Activated CD8-positive, alpha-beta T cell treated with anti-CD3 and anti-CD28 coated beads, Interleukin-2, amount 10 ng/mL, durations not matched to agents 7 days and 5 days (primary cell): ENCODE data around the gene LCP2. TPM values are rescaled to one million over a fixed set of nuclear protein-coding genes. Genes with fewer than 3 reads are reported as not detected.

Experiments used
- ATAC-seq: fragments of 150-1000 bp; cut with Tn5 transposase; one replicate; pipeline ENCODE4 v1.10.0; 2021; ENCODE audit warnings: moderate library complexity
- CTCF ChIA-PET: fragments of 350-600 bp; sonication (Branson Sonifier 250); formaldehyde crosslinking; loops from one replicate; lab custom pipeline; 2021; ENCODE audit warnings: antibody characterized with exemption; lab: Charles Lee
- POLR2A ChIA-PET: fragments of 350-600 bp; sonication (Branson Sonifier 250); formaldehyde crosslinking; loops from one replicate; lab custom pipeline; 2021; ENCODE audit warnings: antibody characterized with exemption; lab: Charles Lee
- DNase-seq: peaks from one replicate; pipeline ENCODE4 v3.0.0-alpha.2; 2020
- H3K27ac Mint-ChIP-seq: one replicate; pipeline ENCODE4 v1.8.0; 2021; ENCODE audit warnings: mild to moderate bottlenecking, mixed read lengths
- H3K27me3 Mint-ChIP-seq: one replicate; pipeline ENCODE4 v1.8.0; 2021; ENCODE audit warnings: low read depth, mixed read lengths
- H3K36me3 Mint-ChIP-seq: one replicate; pipeline ENCODE4 v1.8.0; 2021; ENCODE audit warnings: low read depth, mixed read lengths
- H3K4me1 Mint-ChIP-seq: one replicate; pipeline ENCODE4 v1.8.0; 2021; ENCODE audit warnings: low read depth, mixed read lengths
- H3K4me3 Mint-ChIP-seq: one replicate; pipeline ENCODE4 v1.8.0; 2021; ENCODE audit warnings: mild to moderate bottlenecking, mixed read lengths
- H3K9me3 Mint-ChIP-seq: one replicate; pipeline ENCODE4 v1.8.0; 2022; ENCODE audit warnings: mixed read lengths; ENCODE audit not compliant: insufficient read depth
- total RNA-seq, 2 experiments: library from RNA; stranded (reverse); gene quantifications; one replicate each; pipeline ENCODE4 v1.2.3, GENCODE V29; 2021

Gene LCP2
- total RNA-seq, 2 experiments from 2014 or later = 386 TPM

DNA sequence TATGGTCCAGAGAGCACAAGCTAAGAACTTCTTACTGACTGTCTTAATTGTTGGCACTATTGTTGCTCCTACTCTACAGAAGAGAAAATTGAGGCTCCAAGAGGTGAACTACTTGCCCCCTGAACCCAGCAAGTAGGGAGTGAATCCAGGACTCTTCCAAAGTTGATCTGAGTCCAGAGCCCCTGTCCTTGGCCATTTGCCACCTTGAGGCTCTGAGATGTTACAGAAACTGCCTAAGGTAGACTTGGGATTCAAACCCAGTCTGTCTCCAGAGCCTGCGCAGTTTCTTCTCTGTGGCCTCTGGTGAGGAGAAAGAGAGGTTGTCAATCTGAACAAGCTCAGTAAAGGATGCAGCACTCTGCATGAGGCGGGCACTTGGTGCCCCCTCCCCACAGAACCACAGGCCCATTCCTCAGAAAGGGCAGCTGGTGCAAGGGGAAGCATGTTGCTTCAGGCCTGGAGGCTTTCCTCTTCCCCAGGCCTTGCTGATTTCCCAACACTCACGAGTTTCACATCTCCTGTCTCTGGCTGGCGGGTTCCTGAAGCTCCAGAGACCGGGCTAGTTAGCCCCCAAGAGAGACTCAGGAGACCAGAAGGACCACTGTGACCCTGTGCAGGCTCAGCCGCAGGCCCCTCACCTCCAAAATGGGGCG lies 2.9 kb upstream of the LCP2 start:
- Mint-ChIP-seq H3K36me3 (peaks cover 22% of the 10 kb centered on the region), H3K4me1 (peaks cover 67% of the 10 kb centered on the region)
- POLR2A ChIA-PET = interaction anchor here (1.2 to 23.3 kb wide), 4 partner anchors 8 to 32 kb away, joined by 4 to 898 read pairs (median 232); no protein-coding TSS in a partner anchor

DNA sequence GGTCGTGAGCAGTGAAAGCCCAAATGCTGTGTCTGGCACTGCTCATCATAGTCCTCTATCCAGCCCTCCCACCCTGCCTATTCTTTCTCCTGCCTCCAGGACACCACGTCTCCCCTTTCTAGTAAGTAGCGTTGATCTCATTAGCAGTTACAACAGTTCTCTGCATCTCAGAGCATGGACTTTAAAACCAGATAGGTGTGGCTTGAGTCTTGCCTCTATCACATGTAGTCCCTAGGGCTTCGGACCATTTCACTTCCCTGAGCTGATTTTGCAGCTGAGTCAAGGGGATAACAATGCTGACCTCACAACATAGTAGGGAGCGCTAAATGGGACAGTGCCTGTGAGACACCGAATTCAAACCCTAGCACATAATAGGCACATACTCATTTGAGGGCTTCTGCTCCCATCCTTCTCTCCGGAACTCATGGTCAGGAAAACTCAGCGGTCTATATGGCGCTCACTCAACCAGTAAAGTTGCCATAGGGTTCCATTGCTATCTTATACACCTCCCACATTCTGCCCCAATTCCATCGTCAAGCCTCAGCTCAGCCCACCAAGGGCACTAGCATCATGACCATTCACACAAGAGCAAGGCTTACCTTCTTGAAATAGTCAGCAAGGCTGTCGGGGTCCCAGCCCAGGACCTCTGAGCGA lies 515 bp downstream of the LCP2 start:
- ATAC-seq = peak; percentile 8
- Mint-ChIP-seq H3K36me3 (peaks cover 56% of the 10 kb centered on the region), H3K9me3 (no peaks in the 10 kb centered on the region), H3K27ac (peak overlapping the region; percentile 93), H3K27me3 (no peaks in the 10 kb centered on the region), H3K4me1 (peaks cover 61% of the 10 kb centered on the region), H3K4me3 (peak overlapping the region; percentile 96)
- DNase-seq = no peak
- ChIA-PET POLR2A (interaction anchor here (0.6 to 23.3 kb wide), 17 partner anchors 8 to 51 kb away, joined by 3 to 898 read pairs (median 8); no protein-coding TSS in a partner anchor), CTCF (interaction anchor here (0.9 to 16.1 kb wide), 17 partner anchors 8 to 71 kb away, joined by 3 to 324 read pairs (median 15); no protein-coding TSS in a partner anchor)

More for the DNA sequence above, 2.9 kb upstream of the LCP2 start:
- Mint-ChIP-seq H3K27ac (no peak overlapping the region), H3K9me3 (no peaks in the 10 kb centered on the region), H3K27me3 (no peaks in the 10 kb centered on the region), H3K4me3 (no peak overlapping the region)
- no peak for ATAC-seq
- no peak for DNase-seq
- CTCF ChIA-PET = interaction anchor here (2.1 to 16.1 kb wide), 7 partner anchors 12 to 38 kb away, joined by 5 to 324 read pairs (median 188); no protein-coding TSS in a partner anchor

DNA sequence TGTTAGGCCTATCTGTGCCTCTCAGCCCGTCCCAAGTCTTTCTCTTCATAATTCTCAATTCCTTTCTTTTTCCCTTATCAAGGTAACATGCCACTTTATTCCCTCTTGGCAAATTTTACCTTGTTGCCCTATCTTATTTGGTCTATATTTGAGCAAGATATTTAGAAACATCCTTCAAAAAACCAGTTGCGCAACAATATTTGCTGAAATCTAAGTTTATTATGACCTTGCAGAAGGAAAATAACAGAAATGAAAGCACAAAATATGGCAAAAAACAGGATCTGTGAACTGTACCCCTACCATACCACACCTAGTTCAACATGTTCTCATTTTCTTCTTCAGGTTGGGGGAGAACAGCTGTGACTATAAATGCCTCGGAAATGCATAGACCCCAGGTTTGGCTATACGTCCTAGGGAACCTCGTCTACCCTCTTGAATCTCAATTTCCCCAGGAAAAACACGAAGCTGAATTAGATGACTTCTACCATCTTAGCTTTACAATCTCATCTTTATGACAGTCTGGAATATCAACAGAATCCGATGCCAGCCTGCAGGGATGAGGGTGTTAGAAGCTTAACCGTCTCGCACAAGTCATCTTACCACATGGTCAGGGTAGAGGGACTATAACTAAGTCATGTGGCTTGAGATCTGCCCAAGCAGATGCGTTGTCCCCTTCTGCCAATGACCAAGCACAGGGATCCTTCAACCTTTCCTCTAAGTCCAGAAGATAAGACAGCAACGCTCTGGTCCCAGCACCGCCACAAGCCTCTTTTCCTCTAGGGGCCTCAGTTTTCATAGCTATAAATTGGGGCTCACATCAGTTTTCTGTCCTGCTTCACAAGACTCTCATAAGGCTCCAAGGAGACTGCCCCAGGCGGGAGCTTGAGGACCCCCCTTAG lies 1.3 kb downstream of the LCP2 start:
- H3K27me3 Mint-ChIP-seq = no peaks in the 10 kb centered on the region
- no peak for ATAC-seq

GRCh38 chr5:170294556-170294955 lies 3.0 kb downstream of the LCP2 start:
- H3K27me3 Mint-ChIP-seq = no peaks in the 10 kb centered on the region
- CTCF ChIA-PET = interaction anchor here (1.6 to 16.1 kb wide), 13 partner anchors 9 to 127 kb away, joined by 5 to 324 read pairs (median 25); no protein-coding TSS in a partner anchor
- no peak for DNase-seq

More for the DNA sequence above, 1.3 kb downstream of the LCP2 start:
- ChIA-PET CTCF (interaction anchor here (0.9 to 16.1 kb wide), 16 partner anchors 9 to 70 kb away, joined by 3 to 324 read pairs (median 18); no protein-coding TSS in a partner anchor), POLR2A (interaction anchor here (0.6 to 23.3 kb wide), 15 partner anchors 10 to 490 kb away, joined by 3 to 898 read pairs (median 9); no protein-coding TSS in a partner anchor)
- H3K4me1 Mint-ChIP-seq = peaks cover 61% of the 10 kb centered on the region
- DNase-seq = no peak
- H3K27ac Mint-ChIP-seq = peak overlapping the region; percentile 93
- no peaks in the 10 kb centered on the region for H3K9me3 Mint-ChIP-seq
- peaks cover 64% of the 10 kb centered on the region for H3K36me3 Mint-ChIP-seq
- peak overlapping the region; percentile 96 for H3K4me3 Mint-ChIP-seq

DNA sequence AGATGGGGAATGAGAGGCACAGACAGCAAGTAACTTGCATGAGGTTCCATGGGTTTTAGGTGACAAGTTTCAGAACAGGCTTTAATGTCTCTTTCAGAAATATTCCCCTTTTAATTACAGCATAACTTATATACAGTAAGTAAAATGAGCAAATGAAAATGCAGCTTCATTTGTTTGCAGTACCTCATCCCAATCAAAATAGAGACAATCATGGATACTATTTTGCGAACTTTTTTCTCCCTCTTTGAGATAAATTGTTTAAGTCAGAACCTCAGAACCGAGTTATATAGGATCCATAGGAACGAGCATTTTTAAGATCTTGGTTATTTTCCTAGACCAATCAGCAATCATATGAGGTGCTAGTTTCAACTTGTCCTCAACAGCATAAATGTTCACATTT lies 3.5 kb downstream of the LCP2 start:
- peak overlapping the region; percentile 93 for H3K27ac Mint-ChIP-seq
- peaks cover 63% of the 10 kb centered on the region for H3K4me1 Mint-ChIP-seq
- ChIA-PET POLR2A (interaction anchor here (0.9 to 23.3 kb wide), 10 partner anchors 7 to 44 kb away, joined by 3 to 898 read pairs (median 38); no protein-coding TSS in a partner anchor), CTCF (interaction anchor here (1.5 to 16.1 kb wide), 15 partner anchors 9 to 127 kb away, joined by 5 to 324 read pairs (median 21); no protein-coding TSS in a partner anchor)
- H3K4me3 Mint-ChIP-seq = peak overlapping the region; percentile 96
- no peak for DNase-seq
- no peaks in the 10 kb centered on the region for H3K27me3 Mint-ChIP-seq
- no peaks in the 10 kb centered on the region for H3K9me3 Mint-ChIP-seq
- peaks cover 86% of the 10 kb centered on the region for H3K36me3 Mint-ChIP-seq
- no peak for ATAC-seq

More at GRCh38 chr5:170294556-170294955, 3.0 kb downstream of the LCP2 start:
- peak overlapping the region; percentile 93 for H3K27ac Mint-ChIP-seq
- no peak for ATAC-seq
- peaks cover 63% of the 10 kb centered on the region for H3K4me1 Mint-ChIP-seq
- H3K4me3 Mint-ChIP-seq = peak overlapping the region; percentile 96
- POLR2A ChIA-PET = interaction anchor here (4.6 to 23.3 kb wide), 7 partner anchors 8 to 44 kb away, joined by 32 to 898 read pairs (median 58); no protein-coding TSS in a partner anchor
- H3K36me3 Mint-ChIP-seq = peaks cover 81% of the 10 kb centered on the region
- H3K9me3 Mint-ChIP-seq = no peaks in the 10 kb centered on the region

DNA sequence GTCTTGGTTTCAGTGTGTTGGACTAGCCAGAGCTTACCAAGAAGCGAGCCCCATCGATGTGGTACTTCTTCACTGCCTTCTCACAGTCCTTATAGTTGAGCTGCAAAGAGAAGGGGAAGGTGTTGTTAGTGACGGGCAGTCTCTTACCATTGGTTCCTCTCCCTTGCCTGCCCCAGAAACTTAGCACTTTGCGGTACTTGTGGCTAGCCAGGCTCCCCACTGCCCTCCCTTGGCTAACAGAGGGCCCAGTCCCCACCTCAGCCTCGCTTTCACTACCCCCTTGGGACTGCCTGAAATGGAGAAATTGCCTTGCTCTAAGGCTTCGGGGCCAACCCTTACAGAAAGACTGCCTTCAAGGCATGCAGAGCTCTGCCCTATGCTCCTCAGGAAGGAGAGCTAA lies 4.3 kb downstream of the LCP2 start:
- ChIA-PET POLR2A (interaction anchor here (0.9 to 23.3 kb wide), 10 partner anchors 7 to 45 kb away, joined by 3 to 898 read pairs (median 38); no protein-coding TSS in a partner anchor), CTCF (interaction anchor here (1.5 to 16.1 kb wide), 13 partner anchors 9 to 128 kb away, joined by 5 to 324 read pairs (median 25); no protein-coding TSS in a partner anchor)
- Mint-ChIP-seq H3K36me3 (peaks cover 94% of the 10 kb centered on the region), H3K9me3 (no peaks in the 10 kb centered on the region), H3K4me1 (peaks cover 64% of the 10 kb centered on the region), H3K27me3 (no peaks in the 10 kb centered on the region), H3K4me3 (peak overlapping the region; percentile 96), H3K27ac (peak overlapping the region; percentile 93)
- DNase-seq = peak; percentile 92
- peak; percentile 61 for ATAC-seq

- CTCF ChIA-PET = interaction anchor here (1.3 to 16.1 kb wide), 13 partner anchors 8 to 66 kb away, joined by 4 to 324 read pairs (median 25); no protein-coding TSS in a partner anchor
These were observed 5.1 kb downstream of the LCP2 start for GRCh38 chr5:170292179-170293104.

GRCh38 chr5:170290498-170290897 lies 7.1 kb downstream of the LCP2 start:
- Mint-ChIP-seq H3K36me3 (peaks cover 100% of the 10 kb centered on the region), H3K4me1 (peaks cover 85% of the 10 kb centered on the region), H3K27ac (peak overlapping the region; percentile 80), H3K9me3 (no peaks in the 10 kb centered on the region), H3K27me3 (no peaks in the 10 kb centered on the region), H3K4me3 (peak overlapping the region; percentile 96)
- ATAC-seq = no peak
- POLR2A ChIA-PET = interaction anchor here (0.7 to 23.3 kb wide), 7 partner anchors 12 to 64 kb away, joined by 4 to 898 read pairs (median 37); no protein-coding TSS in a partner anchor
- CTCF ChIA-PET = interaction anchor here (0.6 to 16.1 kb wide), 8 partner anchors 8 to 166 kb away, joined by 3 to 324 read pairs (median 128); no protein-coding TSS in a partner anchor
- DNase-seq = no peak

More at GRCh38 chr5:170292179-170293104, 5.1 kb downstream of the LCP2 start:
- peak overlapping the region; percentile 96 for H3K4me3 Mint-ChIP-seq
- H3K27me3 Mint-ChIP-seq = no peaks in the 10 kb centered on the region
- ATAC-seq (peak; percentile 9), DNase-seq (peak; percentile 61)
- peaks cover 66% of the 10 kb centered on the region for H3K4me1 Mint-ChIP-seq
- peak overlapping the region; percentile 93 for H3K27ac Mint-ChIP-seq
- POLR2A ChIA-PET = interaction anchor here (1.0 to 23.3 kb wide), 9 partner anchors 10 to 46 kb away, joined by 3 to 898 read pairs (median 37); no protein-coding TSS in a partner anchor
- H3K36me3 Mint-ChIP-seq = peaks cover 100% of the 10 kb centered on the region
- H3K9me3 Mint-ChIP-seq = no peaks in the 10 kb centered on the region

GRCh38 chr5:170289764-170290163 lies 7.8 kb downstream of the LCP2 start:
- no peaks in the 10 kb centered on the region for H3K27me3 Mint-ChIP-seq
- peaks cover 93% of the 10 kb centered on the region for H3K4me1 Mint-ChIP-seq
- POLR2A ChIA-PET = interaction anchor here (0.8 to 23.3 kb wide), 6 partner anchors 8 to 64 kb away, joined by 3 to 898 read pairs (median 6); partner anchors contain the start of gene LCP2
- CTCF ChIA-PET = interaction anchor here (1.5 to 16.1 kb wide), 6 partner anchors 7 to 49 kb away, joined by 3 to 324 read pairs (median 194); partner anchors contain the start of gene LCP2
- ATAC-seq (no peak), DNase-seq (no peak)
- peak overlapping the region; percentile 96 for H3K4me3 Mint-ChIP-seq
- peak overlapping the region; percentile 85 for H3K27ac Mint-ChIP-seq
- H3K9me3 Mint-ChIP-seq = no peaks in the 10 kb centered on the region
- peaks cover 100% of the 10 kb centered on the region for H3K36me3 Mint-ChIP-seq
